Measurements from ENCODE around the gene HSD17B10.
"Not testable (repeated sequence)": the region's sequence is repeated elsewhere in the genome, so short reads cannot be mapped to it uniquely, and the experiment has no call there.

HSD17B10 gene

DNA sequence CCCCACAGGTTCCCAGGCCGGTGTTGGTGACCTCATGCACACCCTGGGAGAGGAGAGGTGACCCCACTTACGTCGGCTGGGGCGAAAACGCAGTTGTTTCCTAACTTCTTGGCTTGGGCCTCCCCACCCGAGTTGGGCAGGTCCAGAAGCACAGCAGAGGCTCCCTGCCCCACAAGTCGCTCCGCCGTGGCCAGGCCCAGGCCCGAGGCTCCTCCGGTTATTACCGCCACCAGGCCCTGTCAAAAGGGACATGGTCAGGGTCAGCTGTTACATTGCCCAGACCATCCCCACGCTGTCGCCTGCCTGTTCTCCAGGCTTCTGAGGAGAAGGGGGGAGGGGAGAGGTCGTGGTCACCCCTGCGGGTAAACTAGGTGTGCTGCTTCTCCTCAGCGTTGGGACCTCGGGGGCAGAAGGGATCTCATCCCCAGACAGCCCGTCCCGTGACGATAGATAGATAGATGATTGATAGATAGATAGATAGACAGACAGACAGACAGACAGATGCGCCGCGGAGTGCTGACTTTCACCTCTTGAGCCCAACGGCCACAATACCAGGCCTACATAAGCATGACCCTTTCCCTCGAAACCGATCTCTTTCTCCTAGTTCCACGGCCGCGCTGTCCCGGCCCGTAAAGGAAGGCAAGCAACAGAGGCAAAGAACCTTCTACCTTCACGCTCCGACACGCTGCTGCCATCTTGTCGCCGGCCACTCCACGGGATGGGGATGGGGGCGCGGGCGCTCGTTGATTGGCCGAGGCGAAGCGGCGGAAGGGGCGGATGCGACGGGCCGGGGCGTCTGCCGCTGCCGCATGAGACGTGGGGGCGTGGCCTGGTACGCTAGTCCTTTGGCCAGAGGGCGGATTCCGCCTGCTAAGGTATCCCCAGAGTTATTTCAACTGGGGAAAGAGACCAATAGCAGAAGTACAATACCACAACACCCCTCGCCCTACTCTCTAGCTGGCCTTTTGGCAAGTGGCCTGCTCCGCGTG, at the start of gene HSD17B10:
Gene HSD17B10, minus strand, starts transcription at position 720 of the 989 bp plus-strand sequence. Its CDS starts 25 bp downstream, at position 695.
- Histone ChIP-seq H3K4me1 (ENCODE audit: control insufficient read depth, insufficient read depth, low read length) (peaks cover 5% of the 10 kb centered on the region), H3K36me3 (ENCODE audit: control insufficient read depth, insufficient read depth, low read length) (peaks cover 3% of the 10 kb centered on the region), H3K4me3 (ENCODE audit: low read length) (peak within 1 kb of the TSS; percentile 68), H3K27ac (ENCODE audit: low read depth, low read length) (peak within 1 kb of the TSS; percentile 66), H3K9ac (ENCODE audit: low read length) (peak within 1 kb of the TSS; percentile 78), H3K27me3 (ENCODE audit: control insufficient read depth, insufficient read depth, low read length) (no peaks in the 10 kb centered on the region)

DNA sequence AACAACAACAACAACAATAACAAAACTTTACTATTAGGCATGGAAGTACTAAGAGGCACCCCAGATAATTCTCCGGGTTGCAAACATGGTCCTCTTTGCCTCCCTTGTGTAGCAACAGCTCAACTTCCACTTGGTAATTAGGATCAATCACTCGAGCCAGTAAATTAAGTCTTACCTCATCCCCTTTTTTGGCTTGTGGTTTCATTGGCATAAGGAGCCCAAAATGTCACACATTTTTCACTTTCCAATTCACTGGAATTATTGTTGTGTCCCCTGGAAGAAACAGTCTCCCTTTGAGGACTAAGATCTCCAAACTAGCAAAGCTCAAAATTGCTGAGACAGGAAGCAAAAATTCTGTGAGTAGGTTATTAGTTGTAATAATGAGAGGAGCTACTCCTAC, 49.2 kb upstream of the HSD17B10 start:
- H3K4me1 ChIP-seq (ENCODE audit: control insufficient read depth, insufficient read depth, low read length): no peaks in the 10 kb centered on the region
- H3K9ac ChIP-seq (ENCODE audit: low read length): no peak overlapping the region
- H3K27ac ChIP-seq (ENCODE audit: low read depth, low read length): no peak overlapping the region
- H3K27me3 ChIP-seq (ENCODE audit: control insufficient read depth, insufficient read depth, low read length): no peaks in the 10 kb centered on the region
- H3K36me3 ChIP-seq (ENCODE audit: control insufficient read depth, insufficient read depth, low read length): no peaks in the 10 kb centered on the region
- H3K4me3 ChIP-seq (ENCODE audit: low read length): no peak overlapping the region

DNA sequence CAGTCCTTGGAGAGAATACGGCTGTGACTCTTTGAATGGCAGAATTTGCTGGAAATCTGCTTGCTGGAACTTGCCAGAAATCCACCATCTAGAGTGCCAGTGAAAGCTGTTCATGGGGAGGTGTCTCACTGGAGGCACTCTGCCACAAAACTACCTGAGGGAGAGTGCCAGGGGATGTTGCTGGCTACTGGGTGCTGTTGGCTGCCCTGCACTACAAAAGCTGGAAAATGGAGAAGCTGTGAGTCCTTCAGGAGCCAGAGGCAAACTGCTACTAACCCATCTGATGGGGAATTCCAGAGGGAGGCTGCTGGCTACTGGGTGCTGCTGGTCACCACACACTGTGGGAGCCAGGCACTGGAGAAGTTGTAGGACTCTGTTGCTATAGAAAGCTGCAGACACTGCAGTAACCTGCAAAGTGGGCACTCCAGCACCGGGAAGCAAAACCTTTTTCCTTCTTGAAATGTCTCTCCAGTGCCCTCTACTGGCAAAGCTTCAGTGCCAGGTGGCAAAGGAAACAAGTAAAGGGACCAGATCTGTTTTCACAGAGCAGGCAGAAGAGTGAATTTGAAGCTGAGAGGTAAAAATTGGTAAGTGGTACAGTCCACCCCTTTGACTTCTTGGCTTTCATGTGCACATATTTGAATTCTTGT, 47.8 kb upstream of the HSD17B10 start:
- H3K9ac ChIP-seq (ENCODE audit: low read length): no peak overlapping the region
- H3K27ac ChIP-seq (ENCODE audit: low read depth, low read length): no peak overlapping the region
- peaks cover under 1% of the 10 kb centered on the region for H3K27me3 ChIP-seq (ENCODE audit: control insufficient read depth, insufficient read depth, low read length)
- H3K4me1 ChIP-seq (ENCODE audit: control insufficient read depth, insufficient read depth, low read length): no peaks in the 10 kb centered on the region
- H3K36me3 ChIP-seq (ENCODE audit: control insufficient read depth, insufficient read depth, low read length): no peaks in the 10 kb centered on the region
- no peak overlapping the region for H3K4me3 ChIP-seq (ENCODE audit: low read length)

DNA sequence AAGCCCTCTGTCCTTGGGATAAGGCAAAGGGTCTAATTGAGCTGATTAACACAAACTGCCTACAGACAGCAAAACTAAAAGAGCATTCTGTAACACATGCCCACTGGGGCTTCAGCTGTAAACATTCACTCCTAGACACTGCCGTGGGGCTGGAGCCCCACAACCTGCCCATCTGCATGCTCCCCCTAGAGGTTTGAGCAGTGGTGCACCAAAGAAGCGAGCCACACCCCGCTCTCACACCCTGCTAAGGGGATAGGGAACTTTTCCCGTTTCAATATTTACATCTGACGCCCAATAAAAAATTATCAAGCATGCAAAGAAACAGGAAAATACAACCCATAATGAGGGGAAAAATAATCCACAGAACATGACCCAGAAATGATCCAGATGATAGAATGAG, 46.9 kb upstream of the HSD17B10 start:
- no peak overlapping the region for H3K4me3 ChIP-seq (ENCODE audit: low read length)
- no peaks in the 10 kb centered on the region for H3K4me1 ChIP-seq (ENCODE audit: control insufficient read depth, insufficient read depth, low read length)
- no peak overlapping the region for H3K27ac ChIP-seq (ENCODE audit: low read depth, low read length)
- peaks cover 3% of the 10 kb centered on the region for H3K27me3 ChIP-seq (ENCODE audit: control insufficient read depth, insufficient read depth, low read length)
- no peaks in the 10 kb centered on the region for H3K36me3 ChIP-seq (ENCODE audit: control insufficient read depth, insufficient read depth, low read length)
- no peak overlapping the region for H3K9ac ChIP-seq (ENCODE audit: low read length)

DNA sequence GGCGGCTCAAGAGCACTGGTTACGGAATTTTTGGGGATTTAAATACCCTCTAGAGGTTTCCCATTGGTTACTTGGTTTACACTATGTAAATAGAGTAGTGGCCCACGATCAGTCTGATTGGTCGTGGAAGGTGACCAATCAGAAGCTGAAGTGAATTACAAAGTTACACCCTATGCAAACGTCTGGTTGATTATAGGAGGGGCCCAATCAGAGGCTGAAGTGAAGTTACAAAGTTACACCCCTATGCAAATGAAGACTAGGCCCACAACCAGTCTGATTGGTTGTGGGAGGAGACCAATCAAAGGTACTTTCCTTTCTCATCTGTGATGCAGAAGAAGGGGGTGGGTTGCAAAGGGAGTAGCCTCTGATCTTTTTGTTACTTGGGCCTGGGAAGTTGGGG, 45.1 kb upstream of the HSD17B10 start:
- H3K4me1 ChIP-seq (ENCODE audit: control insufficient read depth, insufficient read depth, low read length): no peaks in the 10 kb centered on the region
- no peaks in the 10 kb centered on the region for H3K36me3 ChIP-seq (ENCODE audit: control insufficient read depth, insufficient read depth, low read length)
- H3K4me3 ChIP-seq (ENCODE audit: low read length): no peak overlapping the region
- H3K27me3 ChIP-seq (ENCODE audit: control insufficient read depth, insufficient read depth, low read length): peaks cover 3% of the 10 kb centered on the region
- no peak overlapping the region for H3K27ac ChIP-seq (ENCODE audit: low read depth, low read length)
- H3K9ac ChIP-seq (ENCODE audit: low read length): no peak overlapping the region

DNA sequence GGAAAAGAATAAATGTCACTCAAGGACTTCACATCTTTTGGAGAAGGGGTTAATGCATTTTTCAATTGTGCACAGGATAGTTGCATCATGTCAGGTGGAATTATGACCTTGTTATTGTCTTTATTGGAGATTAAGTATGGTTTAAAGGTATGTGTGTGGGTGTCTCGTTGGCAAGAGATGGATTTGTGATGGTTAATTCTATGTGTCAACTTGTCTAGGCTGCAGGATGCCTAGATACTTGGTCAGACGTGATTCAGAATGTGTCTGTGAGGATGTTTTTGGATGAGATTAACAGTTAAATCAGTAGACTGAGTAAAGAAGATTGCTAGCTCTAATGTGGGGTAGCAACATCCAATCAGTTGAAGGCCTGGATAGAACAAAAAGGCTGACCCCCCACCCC, 42.2 kb upstream of the HSD17B10 start:
- peaks cover 10% of the 10 kb centered on the region for H3K27me3 ChIP-seq (ENCODE audit: control insufficient read depth, insufficient read depth, low read length)
- H3K36me3 ChIP-seq (ENCODE audit: control insufficient read depth, insufficient read depth, low read length): no peaks in the 10 kb centered on the region
- no peak overlapping the region for H3K9ac ChIP-seq (ENCODE audit: low read length)
- no peaks in the 10 kb centered on the region for H3K4me1 ChIP-seq (ENCODE audit: control insufficient read depth, insufficient read depth, low read length)
- no peak overlapping the region for H3K4me3 ChIP-seq (ENCODE audit: low read length)
- H3K27ac ChIP-seq (ENCODE audit: low read depth, low read length): no peak overlapping the region

DNA sequence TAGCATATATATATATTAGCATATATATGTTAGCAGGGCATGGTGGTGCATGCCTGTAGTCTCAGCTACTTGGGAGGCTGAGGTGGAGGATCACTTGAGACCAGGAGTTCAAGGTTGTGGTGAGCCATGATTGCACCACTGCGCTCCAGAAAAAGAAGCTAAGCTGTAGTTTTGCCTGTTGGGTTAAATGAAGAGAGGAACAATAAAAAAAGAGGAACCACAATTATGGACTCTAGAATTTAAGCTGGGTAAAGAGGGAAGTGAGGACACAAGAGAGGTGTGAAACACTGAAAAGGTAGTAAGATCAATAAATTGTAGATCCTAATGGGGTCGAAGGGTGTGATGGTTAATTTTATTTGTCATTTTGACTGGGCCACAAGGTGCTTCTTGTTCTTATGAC, 40.5 kb upstream of the HSD17B10 start:
- Histone ChIP-seq H3K9ac (ENCODE audit: low read length) (no peak overlapping the region), H3K27ac (ENCODE audit: low read depth, low read length) (no peak overlapping the region), H3K4me3 (ENCODE audit: low read length) (no peak overlapping the region), H3K4me1 (ENCODE audit: control insufficient read depth, insufficient read depth, low read length) (no peaks in the 10 kb centered on the region), H3K36me3 (ENCODE audit: control insufficient read depth, insufficient read depth, low read length) (no peaks in the 10 kb centered on the region), H3K27me3 (ENCODE audit: control insufficient read depth, insufficient read depth, low read length) (peaks cover 10% of the 10 kb centered on the region)

DNA sequence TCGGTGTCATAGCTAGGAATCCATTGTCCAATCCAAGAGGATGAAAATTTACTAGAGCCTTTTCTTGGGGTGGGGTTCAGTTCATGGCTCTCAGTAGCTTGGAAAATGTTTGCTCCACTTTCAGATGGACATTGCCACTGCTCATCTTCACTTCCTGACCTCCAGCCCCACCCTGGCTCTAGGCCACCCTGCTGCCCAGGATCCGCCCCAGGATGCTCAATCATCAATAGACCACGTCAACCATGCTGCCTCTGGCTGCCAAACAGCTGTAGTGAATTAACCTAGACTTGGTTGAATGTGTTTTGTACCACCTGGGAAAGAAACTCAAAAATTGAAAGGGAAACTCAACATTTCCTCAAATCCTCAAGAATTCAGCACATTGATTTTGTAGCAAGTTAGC, 37.2 kb upstream of the HSD17B10 start:
- no peaks in the 10 kb centered on the region for H3K4me1 ChIP-seq (ENCODE audit: control insufficient read depth, insufficient read depth, low read length)
- H3K9ac ChIP-seq (ENCODE audit: low read length): no peak overlapping the region
- H3K27ac ChIP-seq (ENCODE audit: low read depth, low read length): no peak overlapping the region
- peaks cover 7% of the 10 kb centered on the region for H3K27me3 ChIP-seq (ENCODE audit: control insufficient read depth, insufficient read depth, low read length)
- H3K4me3 ChIP-seq (ENCODE audit: low read length): no peak overlapping the region
- no peaks in the 10 kb centered on the region for H3K36me3 ChIP-seq (ENCODE audit: control insufficient read depth, insufficient read depth, low read length)

DNA sequence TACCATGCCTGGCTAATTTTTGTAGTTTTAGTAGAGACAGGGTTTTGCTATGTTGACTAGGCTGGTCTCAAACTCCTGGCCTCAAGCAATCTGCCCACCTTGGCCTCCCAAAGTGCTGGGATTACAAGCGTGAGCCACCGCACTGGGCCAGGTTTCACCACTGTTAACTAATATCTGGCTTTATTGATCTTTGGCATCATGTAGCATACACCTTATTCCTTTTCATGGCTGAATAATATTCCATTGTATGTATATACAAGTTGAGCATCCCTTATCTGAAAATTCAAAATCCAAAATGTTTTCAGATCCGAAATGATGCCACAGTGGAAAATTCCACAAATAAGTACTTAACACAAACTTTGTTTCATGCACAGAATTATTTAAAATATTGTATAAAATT, 34.5 kb upstream of the HSD17B10 start:
- H3K27ac ChIP-seq (ENCODE audit: low read depth, low read length); H3K9ac ChIP-seq (ENCODE audit: low read length); H3K36me3 ChIP-seq (ENCODE audit: control insufficient read depth, insufficient read depth, low read length); H3K27me3 ChIP-seq (ENCODE audit: control insufficient read depth, insufficient read depth, low read length); H3K4me3 ChIP-seq (ENCODE audit: low read length); H3K4me1 ChIP-seq (ENCODE audit: control insufficient read depth, insufficient read depth, low read length): not testable (repeated sequence)

DNA sequence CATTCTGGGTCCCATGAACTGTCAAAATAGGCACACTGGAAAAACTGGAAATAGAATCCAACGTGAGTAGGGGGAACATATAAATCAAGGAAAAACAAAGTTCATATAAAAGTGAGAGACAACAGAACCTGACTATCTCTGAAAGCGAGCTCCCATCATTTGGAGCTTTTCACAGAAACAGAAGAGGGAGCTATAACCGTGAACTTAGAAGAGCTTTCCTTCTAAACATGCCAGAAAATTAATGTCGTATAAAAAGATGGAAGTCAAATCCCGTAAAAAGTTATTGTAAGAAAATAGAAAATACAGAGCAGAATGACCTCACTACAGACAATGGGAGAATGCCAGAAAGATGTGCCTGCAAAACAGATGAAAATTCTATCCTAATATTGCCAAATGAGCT, 23.9 kb upstream of the HSD17B10 start:
- no peaks in the 10 kb centered on the region for H3K27me3 ChIP-seq (ENCODE audit: control insufficient read depth, insufficient read depth, low read length)
- H3K27ac ChIP-seq (ENCODE audit: low read depth, low read length): no peak overlapping the region

DNA sequence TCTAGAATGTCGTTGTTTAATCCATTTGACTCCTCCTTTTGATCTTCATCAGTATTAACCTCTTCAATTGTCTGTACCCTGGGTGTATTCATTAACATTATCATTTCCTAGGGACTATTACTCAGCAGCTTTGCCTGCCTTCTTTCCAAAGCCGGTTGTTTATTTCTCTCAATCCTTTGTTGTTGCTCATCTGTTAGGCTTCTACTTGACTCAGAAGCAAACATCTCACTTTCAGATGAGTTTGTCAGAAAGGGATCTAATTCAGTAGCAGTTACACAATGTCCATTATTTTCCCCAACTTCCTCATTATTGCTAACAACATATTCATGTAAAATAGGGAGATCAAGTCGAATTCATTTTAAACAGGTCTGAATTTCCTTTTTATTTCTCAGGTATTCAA, 22.1 kb upstream of the HSD17B10 start:
- Histone ChIP-seq H3K4me1 (ENCODE audit: control insufficient read depth, insufficient read depth, low read length) (no peaks in the 10 kb centered on the region), H3K27me3 (ENCODE audit: control insufficient read depth, insufficient read depth, low read length) (no peaks in the 10 kb centered on the region), H3K9ac (ENCODE audit: low read length) (no peak overlapping the region)

More for the DNA sequence above, 23.9 kb upstream of the HSD17B10 start:
- H3K4me1 ChIP-seq (ENCODE audit: control insufficient read depth, insufficient read depth, low read length): no peaks in the 10 kb centered on the region
- H3K36me3 ChIP-seq (ENCODE audit: control insufficient read depth, insufficient read depth, low read length): no peaks in the 10 kb centered on the region
- no peak overlapping the region for H3K9ac ChIP-seq (ENCODE audit: low read length)
- H3K4me3 ChIP-seq (ENCODE audit: low read length): no peak overlapping the region

DNA sequence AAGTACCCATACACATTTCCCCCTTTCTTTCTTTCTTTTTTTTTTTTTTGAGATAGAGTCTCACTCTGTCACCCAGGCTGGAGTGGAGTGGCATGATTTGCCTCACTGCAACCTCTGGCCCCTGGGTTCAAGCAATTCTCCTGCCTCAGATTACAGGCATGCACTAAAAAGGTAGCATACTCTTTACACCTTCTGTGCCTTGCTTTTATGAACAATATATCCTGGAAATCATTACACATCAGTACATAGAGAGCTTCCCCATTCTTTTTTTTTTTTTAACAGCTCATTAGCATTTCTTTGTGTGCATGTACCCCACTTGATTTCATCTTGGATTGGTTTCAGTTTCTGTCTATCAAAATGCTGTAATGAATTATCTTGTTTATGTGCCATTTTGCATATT, 18.6 kb upstream of the HSD17B10 start:
- Histone ChIP-seq H3K4me3 (ENCODE audit: low read length) (no peak overlapping the region), H3K27me3 (ENCODE audit: control insufficient read depth, insufficient read depth, low read length) (no peaks in the 10 kb centered on the region), H3K27ac (ENCODE audit: low read depth, low read length) (no peak overlapping the region), H3K36me3 (ENCODE audit: control insufficient read depth, insufficient read depth, low read length) (no peaks in the 10 kb centered on the region), H3K9ac (ENCODE audit: low read length) (no peak overlapping the region), H3K4me1 (ENCODE audit: control insufficient read depth, insufficient read depth, low read length) (no peaks in the 10 kb centered on the region)

More for the DNA sequence above, 22.1 kb upstream of the HSD17B10 start:
- Histone ChIP-seq H3K27ac (ENCODE audit: low read depth, low read length) (no peak overlapping the region), H3K4me3 (ENCODE audit: low read length) (no peak overlapping the region), H3K36me3 (ENCODE audit: control insufficient read depth, insufficient read depth, low read length) (no peaks in the 10 kb centered on the region)

All from rectal smooth muscle tissue (tissue), 1 donor.